GM19328 (cell line): Measurements from ENCODE around the gene SAA1.
"Not testable (repeated sequence)": the region's sequence is repeated elsewhere in the genome, so short reads cannot be mapped to it uniquely, and the experiment has no call there.

Experiments
- ATAC-seq: cut with Tn5 transposase; IDR thresholded peaks from one replicate; pipeline ENCODE4 v1.9.1; 2021; ENCODE audit warnings: mild to moderate bottlenecking, moderate library complexity; ENCODE audit not compliant: unreplicated experiment

Gene SAA1

DNA sequence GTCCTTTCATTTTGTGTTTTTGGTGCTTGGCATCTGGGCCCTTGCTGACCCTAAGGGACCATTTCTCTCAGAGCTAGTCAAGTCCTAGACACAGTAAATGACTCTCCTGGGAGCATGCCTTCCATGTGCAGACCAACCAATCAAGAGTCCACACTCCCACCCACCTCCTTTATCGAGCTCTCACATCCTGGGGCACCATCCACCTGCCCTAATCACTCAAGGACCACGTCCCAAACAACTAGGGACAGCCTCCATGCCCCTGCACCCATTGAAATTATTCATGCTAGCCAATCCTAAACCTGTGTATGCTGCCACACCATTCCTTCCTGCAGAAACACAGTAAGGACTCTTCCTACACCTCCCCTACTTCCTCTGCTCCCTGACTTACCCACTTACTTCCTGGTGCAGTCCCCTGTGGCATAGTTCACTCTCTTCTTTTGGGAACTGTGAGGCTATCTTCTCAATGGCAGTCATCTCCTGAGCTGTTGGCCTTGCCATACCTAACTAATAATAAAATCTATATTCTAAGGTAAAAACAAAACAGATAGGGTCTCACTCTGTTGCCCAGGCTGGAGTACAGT is 11.2 kb upstream of the SAA1 start:
- ATAC-seq: no peak

DNA sequence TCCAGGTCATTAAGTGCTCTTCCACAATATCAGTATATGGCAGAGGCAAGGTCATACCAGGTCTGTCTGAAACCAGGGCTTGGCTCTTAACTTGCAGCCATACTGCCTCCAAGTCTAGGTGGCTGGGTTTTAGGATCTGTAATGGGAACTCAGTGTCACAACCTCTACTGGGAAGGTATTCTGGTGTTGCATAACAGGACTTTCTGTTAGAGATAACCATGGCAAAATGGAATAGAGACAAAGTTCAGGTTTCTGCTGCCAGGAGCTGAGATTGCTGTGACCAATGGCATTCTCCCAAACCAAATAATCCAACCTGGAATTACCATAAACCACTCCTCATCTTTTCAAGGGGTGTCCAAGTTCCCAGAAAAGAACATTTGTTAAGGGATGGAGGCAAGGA is 6.8 kb upstream of the SAA1 start:
- ATAC-seq: no peak

DNA sequence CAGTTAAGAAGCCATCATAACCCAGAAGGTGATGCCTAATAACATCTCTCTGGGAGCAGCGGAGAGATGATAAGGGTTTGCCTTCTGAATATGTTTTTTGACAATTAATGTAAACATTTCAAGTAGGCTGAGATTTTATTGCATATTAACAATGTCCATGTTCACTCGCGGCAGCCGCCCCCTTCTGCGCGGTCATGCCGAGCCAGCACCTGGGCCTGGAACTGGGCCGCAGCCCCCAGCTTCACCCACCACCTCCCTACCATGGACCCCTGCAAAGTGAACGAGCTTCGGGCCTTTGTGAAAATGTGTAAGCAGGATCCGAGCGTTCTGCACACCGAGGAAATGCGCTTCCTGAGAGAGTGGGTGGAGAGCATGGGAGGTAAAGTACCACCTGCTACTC is 4.3 kb upstream of the SAA1 start:
- no peak for ATAC-seq

DNA sequence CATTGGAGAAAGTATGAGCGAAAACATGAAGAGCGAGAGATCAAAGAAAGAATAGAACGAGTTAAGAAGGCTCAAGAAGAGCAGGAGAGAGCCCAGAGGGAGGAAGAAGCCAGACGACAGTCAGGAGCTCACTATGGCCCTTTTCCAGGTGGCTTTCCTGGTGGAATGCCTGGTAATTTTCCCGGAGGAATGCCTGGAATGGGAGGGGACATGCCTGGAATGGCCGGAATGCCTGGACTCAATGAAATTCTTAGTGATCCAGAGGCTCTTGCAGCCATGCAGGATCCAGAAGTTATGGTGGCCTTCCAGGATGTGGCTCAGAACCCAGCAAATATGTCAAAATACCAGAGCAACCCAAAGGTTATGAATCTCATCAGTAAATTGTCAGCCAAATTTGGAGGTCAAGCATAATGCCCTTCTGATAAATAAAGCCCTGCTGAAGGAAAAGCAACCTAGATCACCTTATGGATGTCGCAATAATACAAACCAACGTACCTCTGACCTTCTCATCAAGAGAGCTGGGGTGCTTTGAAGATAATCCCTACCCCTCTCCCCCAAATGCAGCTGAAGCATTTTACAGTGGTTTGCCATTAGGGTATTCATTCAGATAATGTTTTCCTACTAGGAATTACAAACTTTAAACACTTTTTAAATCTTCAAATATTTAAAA is 3.2 kb upstream of the SAA1 start:
- not testable (repeated sequence) for ATAC-seq

DNA sequence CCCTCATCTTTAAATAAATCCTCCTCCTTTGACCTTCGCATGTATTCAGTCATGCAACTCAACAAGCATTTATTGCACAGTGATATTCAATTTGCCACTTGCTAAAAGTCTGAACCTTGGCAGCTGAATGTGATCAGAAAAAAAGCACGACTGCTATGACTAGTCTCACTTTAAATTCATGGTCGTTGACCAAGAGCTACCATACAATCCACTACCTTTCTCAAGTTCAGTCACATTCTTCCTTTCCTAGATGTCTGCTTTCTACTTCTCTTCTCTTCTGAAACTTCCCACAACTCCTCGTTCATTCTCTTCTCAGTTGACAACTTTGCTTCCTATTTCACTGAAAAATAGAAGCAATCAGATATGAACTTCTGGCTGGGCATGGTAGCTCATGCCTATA is 2.0 kb upstream of the SAA1 start:
- no peak for ATAC-seq

DNA sequence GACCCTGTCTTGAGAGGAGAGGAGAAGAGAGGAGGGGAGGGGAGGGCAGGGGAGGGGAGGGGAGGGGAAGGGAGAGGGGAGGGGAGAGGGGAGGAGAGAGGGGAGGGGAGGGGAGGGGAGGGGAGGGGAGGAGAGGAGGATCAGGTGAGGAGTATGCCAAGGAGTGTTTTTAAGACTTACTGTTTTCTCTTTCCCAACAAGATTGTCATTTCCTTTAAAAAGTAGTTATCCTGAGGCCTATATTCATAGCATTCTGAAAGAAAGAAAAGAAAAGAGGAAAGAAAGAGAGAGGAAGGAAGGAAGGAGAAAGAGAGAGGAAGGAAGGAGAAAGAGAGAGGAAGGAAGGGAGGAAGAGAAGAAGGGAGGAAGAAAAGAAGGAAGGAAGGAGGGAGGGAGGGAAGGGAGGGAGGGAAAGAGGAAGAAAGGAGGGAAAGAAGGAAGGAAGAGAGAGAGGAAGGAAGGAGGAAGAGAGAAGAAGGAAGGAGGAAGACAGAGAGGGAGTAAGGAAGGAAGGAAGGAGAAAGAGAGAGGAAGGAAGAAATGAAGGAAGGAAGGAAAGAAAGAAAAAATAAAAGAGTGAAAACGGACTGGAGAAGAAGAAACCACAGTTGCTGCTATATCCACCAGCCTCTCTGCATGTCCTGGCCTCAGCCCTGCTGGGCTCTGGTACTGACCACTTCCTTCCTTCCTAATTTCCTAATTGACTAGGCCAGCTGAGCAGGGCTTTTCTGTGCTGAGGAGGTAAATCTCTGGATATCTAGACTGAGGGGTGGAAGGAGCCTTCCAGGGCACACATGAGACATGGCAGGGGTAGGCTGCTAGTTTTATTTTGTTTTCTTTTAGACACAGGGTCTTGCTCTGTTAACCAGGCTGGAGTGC is 1.1 kb upstream of the SAA1 start:
- ATAC-seq: no peak

DNA sequence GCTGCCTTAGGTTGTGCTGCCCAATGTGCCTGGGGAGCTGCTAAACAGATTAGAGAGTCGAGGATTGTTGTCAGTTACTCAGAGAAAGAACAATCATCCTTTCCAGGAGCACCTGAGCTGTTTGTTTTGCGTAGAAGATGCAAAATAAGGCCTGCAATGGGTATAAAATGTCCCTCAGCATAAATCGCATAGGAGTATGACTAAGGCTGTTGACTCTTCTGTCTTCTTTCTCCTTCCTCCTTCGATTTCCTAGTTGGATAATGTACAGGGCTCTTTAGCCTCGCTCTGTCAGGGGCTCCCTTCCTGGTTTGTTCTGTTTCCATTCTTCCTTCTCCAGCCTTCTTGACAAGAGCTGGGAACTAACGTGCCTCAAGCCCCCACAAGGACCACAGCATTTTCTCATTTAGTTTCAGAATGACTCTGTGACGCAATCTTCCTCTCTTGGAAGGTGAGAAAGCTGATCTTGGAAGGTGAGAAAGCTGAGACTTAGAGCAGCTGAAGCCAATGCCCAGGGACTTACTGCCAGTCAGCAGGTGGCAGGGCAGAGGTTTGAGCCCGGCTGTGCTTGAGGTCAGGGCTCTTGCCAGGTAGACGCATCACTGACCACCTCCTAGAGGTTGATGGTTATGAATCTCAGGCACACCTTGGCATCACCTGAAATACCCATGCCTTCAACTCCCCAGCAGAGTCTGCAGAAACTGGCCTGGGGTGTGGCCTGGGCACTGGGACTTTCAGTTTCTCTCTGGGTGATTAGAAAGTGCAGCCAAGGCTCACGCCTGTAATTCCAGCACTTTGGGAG is 1.5 kb downstream of the SAA1 start:
- peak; percentile 44 for ATAC-seq

DNA sequence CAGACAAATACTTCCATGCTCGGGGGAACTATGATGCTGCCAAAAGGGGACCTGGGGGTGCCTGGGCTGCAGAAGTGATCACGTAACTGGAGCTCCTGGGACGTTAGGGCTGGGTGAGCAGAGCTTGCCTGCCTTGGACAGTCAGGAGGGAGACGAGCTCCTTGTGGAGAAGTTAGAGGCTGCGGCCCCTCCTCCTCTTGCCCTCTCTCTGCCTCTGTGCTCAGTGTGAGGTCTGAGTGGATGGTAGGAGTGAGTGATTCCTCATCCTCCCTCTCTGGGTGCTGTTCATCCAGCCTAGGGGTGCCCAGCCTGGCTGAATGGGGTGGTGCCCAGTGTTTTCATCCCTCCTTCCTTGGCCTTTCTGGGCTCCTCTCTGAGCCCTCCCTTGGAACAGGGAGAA is 3.2 kb downstream of the SAA1 start:
- ATAC-seq: not testable (repeated sequence)

DNA sequence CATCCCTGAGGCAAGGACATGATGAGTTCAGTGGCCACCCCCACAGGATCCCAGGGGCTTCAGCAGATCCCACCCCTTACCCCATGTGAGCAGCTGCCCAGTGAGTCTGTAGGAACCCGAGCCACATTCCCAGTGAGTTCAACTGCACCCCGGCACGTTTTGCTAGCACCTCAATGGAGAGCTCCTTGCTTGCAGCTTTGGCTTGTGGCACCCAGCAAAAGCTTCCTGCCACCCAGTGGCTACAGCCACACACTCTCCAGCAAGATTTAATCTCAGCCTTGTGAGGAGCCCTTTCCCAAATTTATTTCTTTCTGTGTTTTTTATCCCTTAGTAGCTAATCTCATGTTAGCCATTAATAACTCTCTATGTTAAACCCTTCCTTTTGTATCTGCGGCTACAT is 4.0 kb downstream of the SAA1 start:
- ATAC-seq: no peak

DNA sequence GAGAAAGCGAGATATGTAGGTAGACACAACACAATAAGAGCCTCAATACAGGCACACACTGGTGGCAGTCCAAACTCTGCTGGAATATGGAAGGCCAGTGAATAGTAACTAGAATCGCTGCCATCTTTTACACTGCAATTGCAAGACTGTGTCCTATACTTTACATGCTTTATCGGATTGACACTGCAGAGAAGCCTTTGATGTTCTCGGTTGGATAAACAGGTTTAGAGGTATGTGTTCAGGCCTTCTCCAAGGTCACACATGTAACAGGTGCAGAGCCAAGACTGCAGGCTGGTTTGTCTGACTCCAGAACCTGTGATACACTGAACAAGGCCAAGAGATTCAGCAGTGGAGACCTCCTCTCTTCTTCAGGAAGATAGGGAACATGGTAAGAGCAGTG is 5.1 kb downstream of the SAA1 start:
- ATAC-seq: no peak

DNA sequence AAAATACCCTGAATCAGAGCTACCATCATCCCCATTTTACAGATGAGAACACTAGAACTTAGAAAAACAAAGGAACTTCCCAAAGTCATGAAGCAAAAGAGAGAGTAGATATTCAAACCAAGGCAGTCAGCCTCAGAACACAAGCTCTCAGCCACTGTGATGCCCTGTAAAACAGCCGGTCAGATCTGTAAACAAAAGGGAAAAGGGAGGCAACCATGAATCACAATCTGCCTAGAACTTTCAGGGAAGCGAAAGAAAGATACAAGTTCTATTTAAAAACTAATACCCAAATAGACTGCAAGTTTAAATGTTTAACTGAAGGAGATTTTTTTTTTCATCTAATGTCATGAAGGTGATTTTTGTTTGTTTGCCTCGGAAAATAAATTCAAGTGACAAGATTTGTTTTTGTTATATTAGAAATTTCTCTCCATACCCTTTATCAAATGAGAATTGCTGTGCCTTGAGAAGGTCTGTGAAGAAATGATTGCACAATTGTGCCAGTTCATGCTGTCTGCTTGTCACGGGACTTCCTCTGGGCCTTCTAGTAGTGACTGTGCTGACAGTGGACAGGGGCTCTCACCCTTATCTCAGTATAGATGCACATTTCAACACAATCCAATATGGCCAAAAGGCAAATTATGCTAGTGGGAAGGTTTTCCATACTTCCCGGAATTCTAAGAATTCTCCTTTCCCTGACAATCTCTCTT is 11.7 kb downstream of the SAA1 start:
- no peak for ATAC-seq

DNA sequence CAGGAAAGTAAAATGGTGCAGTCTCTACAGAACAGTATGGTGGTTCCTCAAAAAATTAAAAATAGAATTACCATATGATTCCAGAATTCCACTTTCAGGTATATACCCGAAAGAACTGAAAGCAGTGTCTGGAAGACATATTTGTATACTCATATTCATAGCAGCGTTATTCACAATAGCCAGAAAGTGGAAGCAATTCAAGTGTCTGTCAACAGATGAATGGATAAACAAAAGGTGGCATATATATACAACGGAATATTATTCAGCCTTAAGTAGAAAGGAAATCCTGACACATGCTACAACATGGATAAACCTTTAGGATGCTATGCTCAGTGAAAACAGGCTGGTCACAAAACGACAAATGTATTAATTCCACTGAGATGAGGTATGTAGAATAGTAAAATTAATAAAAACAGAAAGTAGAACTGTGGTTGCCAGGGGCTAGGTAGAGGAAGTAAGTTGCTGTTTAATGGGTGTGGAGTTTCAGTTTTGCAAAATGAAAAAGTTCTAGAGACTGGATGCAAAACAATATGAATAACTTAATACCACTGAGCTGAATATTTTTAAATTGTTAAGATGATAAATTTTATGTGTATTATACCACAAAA is 14.5 kb downstream of the SAA1 start:
- peak; percentile 89 for ATAC-seq

DNA sequence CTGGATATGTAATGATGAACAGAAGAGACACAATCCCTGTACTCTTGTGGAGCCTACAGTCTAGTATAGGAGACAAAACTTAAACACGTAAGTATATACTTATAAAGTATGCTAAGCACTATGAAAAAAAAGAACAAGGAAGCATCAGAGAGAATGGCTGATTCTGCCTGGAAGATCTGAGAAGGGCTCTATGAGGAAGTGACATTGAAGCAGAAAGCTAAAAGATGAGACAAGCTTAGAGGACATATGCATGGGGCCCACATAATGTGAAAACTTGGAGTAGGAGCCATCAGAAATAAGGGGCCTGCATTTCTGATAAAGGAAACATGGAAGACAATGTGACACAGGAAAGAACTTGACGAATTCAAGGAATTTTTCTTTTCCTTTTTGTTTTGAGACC is 16.6 kb downstream of the SAA1 start:
- no peak for ATAC-seq

DNA sequence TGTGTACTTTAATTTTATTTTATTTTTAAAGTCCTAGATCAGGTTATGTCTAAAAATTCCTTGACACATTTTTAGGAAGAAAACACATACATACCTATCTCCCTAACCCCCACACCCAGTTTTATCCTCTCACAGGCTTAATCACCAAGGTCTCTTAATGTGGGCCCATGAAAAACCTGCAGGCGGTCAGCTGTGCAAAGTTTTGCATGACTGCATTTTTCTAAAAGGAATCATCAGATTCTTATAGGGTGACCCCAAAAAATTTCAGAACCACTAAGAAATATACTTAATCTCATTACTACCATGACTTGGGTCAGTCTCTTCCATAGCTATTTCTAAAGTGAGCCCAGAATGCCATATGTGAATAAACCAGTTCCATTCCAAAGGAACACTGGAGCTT is 19.8 kb downstream of the SAA1 start:
- no peak for ATAC-seq

DNA sequence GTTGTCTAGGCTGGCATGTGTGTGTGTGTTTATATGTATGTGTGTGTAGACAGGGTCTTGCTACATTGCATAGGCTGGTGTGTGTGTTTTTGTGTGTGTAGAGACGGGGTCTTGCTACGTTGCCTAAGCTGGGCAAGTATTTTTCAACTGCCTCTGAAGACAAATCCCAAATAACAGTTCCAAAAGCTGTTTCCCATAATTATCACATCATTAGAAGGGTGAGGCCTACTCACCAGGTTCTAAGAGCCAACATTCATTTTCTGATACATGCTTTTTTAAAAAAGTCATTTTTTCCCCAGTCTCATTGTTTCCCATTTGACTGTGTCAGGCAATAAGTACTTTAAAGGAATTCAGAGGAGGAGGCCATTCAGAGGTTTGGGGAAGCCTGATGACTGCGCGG is 22.8 kb downstream of the SAA1 start:
- ATAC-seq: no peak

DNA sequence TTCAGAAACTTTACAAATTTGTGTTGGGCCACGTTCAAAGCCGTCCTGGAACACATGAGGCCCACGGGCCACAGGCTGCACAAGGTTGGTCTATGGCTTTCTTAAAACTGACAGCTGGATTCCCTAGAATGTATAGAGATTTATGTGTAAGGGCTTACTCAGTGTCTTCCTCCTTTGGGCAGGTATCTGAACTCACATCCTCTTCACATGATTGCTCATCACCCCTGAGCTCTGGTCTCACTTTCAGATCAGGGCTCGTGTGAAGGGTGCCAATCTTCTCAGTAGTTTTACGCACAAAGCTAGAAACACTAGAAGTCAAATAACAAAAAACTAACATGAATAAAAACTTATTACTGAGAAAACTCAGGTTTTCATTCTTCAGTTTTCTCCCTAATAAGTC is 28.8 kb downstream of the SAA1 start:
- no peak for ATAC-seq

DNA sequence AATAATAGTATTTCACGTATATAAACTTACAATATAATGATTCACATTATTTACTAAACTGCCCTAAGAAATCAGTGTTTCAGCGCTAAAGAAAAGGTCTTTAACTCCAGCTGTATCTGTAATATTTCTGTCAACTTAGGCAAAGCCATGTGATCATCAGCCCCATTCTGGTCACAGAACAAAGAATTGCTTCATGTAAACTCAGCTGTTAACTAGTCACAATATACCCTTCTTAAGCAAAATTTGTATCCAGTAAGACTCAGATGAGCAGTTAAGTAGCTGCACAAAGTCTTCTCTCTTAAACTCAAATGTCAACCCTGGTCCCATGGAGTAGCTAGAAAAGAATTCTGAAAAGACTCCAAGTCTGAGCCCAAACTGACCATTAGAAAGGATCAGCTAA is 29.3 kb downstream of the SAA1 start:
- ATAC-seq: no peak

DNA sequence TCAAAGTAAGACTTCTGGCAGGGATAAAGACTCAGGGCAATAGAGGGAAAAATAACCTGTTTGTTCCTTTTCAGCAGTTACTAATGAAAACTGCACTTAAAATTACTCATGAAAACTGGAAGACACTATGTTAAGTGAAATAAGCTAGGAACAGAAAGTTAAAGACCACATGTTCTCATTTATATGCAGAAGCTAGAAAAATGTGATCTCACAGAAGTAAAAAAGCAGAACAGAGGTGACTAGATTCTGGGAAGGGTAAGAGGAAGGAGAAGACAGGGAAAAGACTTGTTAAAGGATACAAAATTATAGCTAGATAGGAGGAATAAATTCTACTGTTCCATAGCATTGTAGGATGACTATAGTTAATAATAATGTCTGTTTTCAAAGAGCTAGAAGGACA is 33.7 kb downstream of the SAA1 start:
- ATAC-seq: no peak

DNA sequence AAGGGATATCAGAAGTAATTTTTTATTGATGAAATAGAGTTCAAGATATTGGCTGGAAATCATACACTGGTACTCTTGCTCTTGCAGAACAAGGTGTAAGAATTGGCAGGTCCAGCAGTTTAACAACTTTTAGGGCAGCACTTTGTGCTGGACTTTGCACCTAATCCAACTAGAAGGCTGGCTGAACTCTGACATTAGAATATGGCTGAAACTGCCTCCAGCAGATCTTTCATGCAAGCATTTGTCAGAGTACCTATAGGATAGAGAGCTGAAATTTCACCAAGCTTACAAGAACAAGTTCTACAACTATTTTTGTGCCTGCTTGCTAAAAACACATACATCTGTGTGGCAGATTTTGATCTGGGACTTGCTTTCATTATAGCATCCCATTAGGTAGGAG is 38.7 kb downstream of the SAA1 start:
- no peak for ATAC-seq

DNA sequence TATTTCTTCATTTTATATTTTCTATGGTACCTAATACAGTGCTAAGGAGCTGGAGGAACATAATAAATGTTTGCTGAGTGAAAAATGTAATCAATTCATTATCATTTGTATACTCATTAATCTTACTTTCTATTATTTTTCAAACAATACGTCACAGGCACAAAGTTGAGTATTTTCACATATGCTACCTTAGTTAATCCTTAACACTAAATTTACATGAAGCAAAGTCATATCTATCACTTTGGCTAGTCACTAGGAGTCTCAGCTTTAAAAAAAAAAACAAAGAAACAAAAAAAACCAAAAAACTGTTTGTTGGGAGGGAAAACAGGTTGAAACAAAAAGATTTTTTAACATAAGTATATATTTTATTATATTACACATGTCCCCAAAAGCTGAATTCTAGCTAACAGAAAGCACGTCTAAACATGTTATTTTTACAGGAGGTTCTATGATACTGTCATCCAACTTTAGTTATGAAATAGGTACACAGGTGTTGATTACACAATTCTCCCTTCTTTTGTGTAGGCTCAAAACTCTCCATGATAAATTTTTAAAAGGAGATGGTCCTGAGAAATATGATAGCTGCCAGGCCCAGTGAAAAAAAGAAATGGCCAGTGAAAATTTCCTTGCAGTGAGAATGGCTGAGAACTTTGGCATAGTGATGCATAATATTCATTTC is 41.5 kb downstream of the SAA1 start:
- no peak for ATAC-seq
